Mesangial cell (primary cell): ENCODE data around the gene ACSS2. TPM values are rescaled to one million over a fixed set of nuclear protein-coding genes. Genes with fewer than 3 reads are reported as not detected.

Experiments
- total RNA-seq: library from RNA; depleted of rRNA; stranded (reverse); fragments of >200 nt; gene quantifications from 2 replicates; pipeline ENCODE4 v1.2.3, GENCODE V29; 2015

Gene ACSS2
- total RNA-seq: 35.4 and 71.7 TPM in 2 replicates

GRCh38 chr20:34876406-34877282 lies at the start of gene ACSS2:
Gene ACSS2 (plus strand): TSS chr20:34876612. CDS start chr20:34876646, 34 bp downstream.

GRCh38 chr20:34872622-34873224 lies 3.7 kb upstream of the ACSS2 start, which contains the start of gene GGT7:
Gene GGT7 (minus strand): TSS chr20:34872856. CDS start chr20:34872815, 41 bp downstream.

GRCh38 chr20:34955231-34956040 lies 79.0 kb downstream of the ACSS2 start, which contains the start of the genes GSS and MYH7B:
Gene GSS (minus strand): TSS chr20:34955806. CDS start chr20:34951852, 3,954 bp downstream.
Gene MYH7B (plus strand): TSS chr20:34955868. CDS start chr20:34978006, 22,138 bp downstream.

Other genes starting within 250 kb of the ACSS2 start
- 14.7 and 20.7 TPM in 2 replicates for gene PIGU, start 199.5 kb upstream of the ACSS2 start, total RNA-seq
- 6.4 and 19.5 TPM in 2 replicates for gene TP53INP2, start 172.3 kb upstream of the ACSS2 start, total RNA-seq
- 9.9 and 12.7 TPM in 2 replicates for gene NCOA6, start 51.0 kb upstream of the ACSS2 start, total RNA-seq
- gene GGT7, start 3.8 kb upstream of the ACSS2 start, total RNA-seq: 5.9 and 17.6 TPM in 2 replicates
- 64.4 and 71.9 TPM in 2 replicates for gene GSS, start 79.2 kb downstream of the ACSS2 start, total RNA-seq
- gene MYH7B, start 79.3 kb downstream of the ACSS2 start, total RNA-seq: under 0.01 and 0.76 TPM in 2 replicates
- gene TRPC4AP, start 216.2 kb downstream of the ACSS2 start, total RNA-seq: 88.5 and 94.4 TPM in 2 replicates